ENCODE measurements around the gene DDX42.
"Not testable (repeated sequence)": the region's sequence is repeated elsewhere in the genome, so short reads cannot be mapped to it uniquely, and the experiment has no call there.

Gene DDX42

DNA sequence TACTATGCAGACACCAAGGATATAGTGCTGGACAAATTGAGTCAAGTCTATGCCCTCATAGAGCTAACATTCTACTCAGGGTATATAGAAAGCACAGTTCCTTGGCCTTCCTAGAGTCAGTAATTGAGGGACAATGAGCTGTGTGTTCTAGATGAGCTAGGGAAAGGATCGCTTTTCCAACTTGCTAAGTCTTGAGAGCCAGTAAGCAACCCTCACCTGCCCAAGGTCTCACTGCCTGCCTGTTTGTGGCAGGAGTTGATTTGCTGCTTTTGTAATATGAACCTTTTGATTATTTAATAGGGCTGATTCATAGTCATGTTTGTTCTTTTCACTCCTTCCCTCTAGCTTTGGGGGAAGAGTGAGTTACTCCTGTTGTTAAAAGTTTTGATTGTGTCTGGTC lies 6.5 kb downstream of the DDX42 start:
- DNase-seq: no peak

DNA sequence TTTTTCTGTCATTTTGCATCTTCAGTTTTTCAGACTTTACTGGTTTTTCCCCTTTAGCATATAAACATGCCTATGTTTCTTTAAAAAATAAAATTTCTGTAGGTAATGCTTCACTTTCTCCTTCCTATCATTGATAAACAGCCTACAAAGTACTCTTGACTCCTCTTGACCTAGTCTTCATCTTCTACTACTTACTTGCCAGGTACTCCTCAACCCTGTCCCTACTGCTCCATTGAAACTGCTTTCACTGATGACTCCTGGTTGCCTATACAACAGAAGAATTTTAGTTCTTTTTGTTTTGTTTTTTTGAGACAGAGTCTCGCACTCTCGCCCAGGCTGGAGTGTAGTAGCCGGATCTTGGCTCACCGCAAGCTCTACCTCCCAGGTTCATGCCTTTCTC lies 7.0 kb downstream of the DDX42 start:
- no peak for DNase-seq

DNA sequence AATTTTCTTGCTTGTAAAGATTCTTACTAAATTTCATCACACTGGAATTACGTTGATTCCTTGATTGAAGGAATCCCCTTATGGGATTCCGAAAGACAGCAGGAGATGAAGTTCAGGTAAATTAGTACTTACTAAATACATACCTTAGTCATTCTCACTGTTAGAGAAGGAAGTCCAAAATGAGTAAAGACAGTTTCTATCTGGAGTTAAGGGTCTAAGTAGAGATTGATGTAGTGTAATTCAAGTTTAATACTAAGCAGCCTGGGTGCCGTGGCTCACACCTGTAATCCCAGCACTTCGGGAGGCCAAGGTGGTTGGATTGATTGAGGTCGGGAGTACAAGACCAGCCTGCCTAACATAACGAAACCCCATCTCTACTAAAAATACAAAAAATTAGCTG lies 9.6 kb downstream of the DDX42 start:
- DNase-seq: no peak

DNA sequence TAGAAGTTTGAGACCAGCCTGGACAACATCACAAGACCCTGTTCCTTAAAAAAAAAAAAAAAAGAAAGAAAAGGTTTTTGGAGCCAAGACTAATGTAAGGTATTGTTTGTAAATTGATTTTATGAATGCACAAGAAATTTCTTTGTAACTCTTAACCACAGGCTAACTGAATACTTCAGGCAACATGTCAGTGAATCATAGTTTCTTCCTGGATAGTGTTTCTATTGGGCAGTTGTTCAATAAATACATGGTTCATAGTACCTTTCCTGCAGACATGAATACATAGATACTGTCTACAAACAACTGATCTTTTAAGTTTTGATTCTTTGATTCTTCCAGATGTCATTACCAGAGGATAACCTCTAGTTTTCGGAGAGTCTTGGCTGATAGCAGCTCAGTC lies 11.6 kb downstream of the DDX42 start:
- DNase-seq: no peak

DNA sequence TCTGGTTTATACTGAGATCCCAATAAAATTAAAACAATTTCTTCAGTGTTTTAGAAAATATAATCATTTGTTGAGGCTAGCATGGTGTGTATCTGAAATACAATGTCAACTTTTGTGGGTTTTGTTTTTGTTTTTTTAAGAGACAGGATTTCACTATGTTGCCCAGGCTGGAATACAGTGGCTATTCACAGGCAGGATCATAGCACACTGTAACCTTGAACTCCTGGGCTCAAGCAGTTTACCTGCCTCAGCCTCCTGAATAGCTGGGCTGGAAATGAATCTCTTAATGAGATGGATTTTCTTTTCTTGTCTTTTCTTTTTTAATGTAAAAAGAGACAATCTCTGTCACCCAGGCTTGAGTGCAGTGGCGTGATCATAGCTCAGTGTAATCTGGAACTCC lies 12.1 kb downstream of the DDX42 start:
- no peak for DNase-seq

DNA sequence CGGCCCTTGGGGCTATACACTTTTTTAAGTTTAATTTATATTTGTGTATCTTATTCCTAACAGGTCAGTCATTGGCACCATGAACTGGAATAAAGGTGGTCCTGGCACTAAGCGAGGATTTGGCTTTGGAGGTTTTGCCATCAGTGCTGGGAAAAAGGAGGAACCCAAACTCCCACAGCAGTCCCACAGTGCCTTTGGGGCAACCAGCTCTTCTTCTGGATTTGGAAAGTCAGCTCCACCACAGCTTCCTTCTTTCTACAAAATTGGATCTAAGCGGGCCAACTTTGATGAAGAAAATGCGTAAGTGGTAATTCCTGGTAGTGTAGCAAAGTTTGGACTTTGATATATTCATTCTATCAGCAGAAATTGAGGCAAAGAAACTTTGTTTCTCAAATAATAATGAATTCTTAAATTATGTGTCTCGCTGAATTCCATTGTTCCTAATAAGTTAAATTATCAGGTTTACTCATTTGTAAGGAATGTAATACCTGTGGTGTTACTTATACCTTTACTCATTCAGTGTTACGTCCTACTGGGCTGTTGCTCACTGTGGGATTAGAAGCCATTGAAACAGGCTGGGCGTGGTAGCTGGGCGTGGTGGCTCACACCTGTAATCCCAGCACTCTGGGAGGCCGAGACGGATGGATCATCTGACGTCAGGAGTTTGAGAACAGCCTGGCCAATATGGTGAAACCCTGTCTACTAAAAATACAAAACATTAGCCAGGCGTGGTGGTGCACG lies 13.2 kb downstream of the DDX42 start:
- DNase-seq: no peak

DNA sequence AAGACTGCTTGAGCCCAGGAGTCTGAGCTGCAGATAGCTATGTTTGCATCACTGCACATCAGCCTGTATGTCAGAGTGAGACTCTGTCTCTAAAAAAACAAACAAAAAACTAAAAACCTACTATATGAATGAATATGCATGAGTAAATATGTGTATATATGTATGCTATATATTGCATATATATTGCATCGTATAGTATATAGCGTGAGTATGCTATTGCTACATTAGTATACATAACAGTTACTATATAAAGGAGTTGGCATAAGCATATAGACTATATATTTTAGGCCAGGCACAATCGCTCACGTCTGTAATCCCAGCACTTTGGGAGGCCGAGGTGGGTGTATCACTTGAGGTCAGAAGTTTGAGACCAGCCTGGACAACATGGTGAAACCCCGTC lies 16.1 kb downstream of the DDX42 start:
- no peak for DNase-seq

DNA sequence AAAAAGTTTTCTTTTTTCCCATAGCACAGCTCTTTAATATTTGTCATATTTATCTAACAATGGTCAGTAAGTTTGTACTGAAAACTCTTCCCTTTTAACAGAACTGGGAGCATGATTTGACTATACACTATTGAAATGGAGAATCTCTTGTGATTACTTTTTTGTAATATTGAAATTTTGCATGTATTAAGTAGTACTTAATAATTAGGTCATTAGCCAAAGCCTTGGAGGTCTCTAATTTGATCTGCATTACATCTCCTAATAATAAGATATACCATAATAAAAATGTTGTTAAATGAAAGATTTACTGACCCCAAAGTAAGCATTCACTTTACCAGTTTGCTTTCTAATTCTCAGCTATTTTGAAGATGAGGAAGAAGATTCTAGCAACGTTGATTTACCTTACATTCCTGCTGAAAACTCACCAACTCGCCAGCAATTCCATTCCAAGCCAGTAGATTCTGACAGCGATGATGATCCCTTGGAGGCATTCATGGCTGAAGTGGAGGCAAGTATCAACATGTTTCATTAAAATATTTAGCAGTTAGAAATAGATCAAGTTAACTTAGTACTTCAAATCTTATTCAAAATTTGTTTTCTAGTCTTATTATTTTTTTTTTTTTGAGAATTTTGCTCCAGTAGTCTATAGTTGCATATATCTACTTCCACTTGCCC lies 18.2 kb downstream of the DDX42 start:
- no peak for DNase-seq

DNA sequence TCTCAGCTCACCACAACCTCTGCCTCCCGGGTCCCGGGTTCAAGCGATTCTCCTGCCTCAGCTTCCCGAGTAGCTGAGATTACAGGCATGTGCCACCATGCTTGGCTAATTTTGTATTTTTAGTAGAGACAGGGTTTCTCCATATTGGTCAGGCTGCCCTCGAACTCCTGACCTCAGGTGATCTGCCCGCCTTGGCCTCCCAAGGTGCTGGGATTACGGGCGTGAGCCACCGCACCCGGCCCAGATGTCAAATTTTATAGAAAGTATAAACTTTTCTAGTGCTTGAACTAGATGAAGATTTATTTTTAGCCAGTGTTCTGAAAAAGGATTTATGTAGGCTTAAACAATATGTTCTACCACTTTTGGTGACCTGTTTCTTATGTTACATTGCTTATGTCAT lies 22.4 kb downstream of the DDX42 start:
- not testable (repeated sequence) for DNase-seq

DNA sequence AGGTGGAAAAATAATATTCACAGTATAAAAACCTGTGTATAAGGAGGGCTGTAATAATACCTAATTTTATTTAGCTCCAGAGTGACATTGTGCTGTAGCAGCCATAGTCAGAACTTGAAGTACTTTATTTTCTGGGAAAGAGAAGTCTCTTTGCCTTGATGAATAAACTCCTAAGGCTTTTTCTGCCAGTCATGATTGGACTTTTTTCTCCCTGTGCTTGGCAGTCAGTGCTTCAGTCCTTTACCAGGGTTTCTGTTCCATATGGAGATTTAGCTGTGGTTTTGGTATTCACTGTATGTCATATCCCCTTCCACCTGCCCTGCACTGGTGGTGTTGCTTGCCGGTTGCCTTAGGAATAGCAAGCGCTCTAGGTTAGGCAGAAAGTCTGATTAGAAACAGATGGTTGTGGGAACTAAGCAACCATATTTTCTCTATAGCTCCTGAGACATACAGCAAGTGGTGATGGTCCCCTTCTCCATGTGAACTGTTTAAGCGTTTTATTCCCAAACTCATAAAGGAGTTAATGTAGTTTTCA lies 24.7 kb downstream of the DDX42 start:
- DNase-seq: no peak

DNA sequence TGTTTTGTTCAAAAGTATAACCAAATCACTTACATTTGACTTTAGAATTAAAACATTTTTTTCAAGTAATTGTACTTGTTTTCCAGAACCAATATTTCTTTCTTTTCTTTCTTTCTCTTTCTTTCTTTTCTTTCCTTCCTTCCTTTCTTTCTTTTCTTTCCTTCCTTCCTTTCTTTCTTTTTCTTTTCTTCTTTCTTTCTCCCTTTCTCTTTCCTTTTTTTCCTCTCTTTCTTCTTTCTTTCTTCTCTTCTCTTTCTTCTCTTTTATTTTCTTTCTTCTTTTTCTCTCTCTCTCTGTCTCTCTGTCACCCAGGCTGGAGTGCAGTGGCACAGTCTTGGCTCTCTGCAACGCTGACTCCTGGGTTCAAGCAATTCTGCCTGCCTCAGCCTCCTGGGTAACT lies 26.8 kb downstream of the DDX42 start:
- no peak for DNase-seq

DNA sequence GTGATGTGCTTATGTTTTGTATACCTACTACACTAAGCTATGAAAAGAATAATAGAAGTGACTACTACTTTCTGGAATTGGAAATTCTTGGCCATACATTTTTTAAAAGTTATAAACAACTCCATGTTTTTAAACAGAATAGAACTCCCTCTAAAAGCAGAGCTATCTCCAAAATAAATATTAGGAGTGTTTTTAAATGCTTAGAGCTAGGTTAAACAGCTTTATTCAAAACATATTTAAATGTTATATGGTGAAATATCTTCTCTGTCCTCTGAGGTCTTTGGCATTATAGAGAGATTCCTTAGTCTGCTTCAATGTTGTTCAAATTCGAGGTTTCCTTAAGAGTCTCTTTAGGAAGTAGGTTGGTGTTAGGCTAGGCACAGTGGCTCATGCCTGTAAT lies 30.4 kb downstream of the DDX42 start:
- DNase-seq: no peak

DNA sequence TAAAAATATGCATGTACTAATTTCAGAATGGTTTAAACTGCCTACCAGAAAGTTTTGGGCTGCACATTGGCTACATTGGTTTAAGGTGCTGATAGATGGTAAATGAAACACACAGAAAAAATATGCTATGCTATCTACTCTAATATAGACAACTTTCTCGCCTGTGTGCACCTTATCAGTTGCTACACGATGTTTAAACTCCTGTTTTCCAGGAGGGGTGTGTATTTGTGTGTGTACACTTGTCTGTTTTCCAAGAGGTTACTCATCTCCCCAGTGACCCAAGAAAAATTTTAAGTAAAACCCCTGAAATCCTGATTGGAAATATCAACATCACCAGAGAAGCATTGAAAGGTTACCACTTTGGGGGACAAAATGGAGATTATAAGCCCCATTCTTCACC lies 31.6 kb downstream of the DDX42 start:
- no peak for DNase-seq

DNA sequence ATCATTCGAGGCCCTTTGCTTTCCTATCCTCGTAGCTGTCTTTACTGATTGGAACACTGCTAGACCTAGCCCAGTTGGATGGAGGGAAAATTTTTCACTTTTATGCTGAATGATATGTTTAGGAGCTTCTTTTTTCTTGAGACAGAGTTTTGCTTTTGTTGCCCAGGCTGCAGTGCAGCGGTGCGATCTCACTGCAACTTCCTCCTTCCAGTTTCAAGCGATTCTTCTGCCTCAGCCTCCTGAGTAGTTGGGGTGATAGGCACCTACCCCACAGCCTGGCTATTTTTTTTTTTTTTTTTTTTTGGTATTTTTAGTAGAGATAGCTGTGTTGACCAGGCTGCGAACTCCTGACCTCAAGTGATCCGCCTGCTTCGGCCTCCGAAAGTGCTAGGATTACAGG lies 36.0 kb downstream of the DDX42 start:
- DNase-seq: no peak

DNA sequence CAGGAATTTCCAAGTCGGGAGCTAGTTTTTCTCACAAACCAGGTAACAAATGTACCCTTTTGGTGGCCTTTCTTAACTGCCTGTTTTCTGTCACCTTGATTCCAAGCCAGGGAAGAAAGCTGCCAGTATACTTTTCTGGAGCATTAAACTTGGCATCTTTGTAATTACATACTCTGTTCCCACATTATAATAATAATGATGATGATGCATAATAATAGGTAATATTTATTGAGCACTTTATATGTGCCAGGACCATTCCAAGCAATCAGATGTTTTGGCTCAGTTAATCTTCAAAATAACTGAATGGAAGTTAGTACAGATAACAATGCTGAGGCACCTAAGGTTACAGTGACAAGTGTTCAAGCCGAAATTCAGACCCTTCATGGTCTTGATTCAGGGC lies 42.2 kb downstream of the DDX42 start:
- no peak for DNase-seq

DNA sequence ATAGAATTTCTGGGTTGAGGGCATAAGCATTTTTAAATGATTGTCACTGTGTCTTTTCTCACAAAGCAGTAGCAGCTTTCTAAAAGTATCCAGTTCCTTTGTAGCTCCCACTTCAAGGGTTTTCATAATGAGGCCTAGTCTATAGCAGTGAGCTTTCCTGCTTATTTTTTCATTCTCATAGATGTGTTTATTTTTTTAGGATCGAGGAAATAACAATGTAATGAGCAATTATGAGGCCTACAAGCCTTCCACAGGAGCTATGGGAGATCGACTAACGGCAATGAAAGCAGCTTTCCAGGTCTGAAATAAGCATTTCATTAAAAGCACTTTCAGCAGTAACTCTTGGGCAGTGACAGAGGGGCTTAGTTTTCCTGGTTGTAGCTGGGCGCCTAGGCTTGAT lies 42.7 kb downstream of the DDX42 start:
- DNase-seq: no peak

DNA sequence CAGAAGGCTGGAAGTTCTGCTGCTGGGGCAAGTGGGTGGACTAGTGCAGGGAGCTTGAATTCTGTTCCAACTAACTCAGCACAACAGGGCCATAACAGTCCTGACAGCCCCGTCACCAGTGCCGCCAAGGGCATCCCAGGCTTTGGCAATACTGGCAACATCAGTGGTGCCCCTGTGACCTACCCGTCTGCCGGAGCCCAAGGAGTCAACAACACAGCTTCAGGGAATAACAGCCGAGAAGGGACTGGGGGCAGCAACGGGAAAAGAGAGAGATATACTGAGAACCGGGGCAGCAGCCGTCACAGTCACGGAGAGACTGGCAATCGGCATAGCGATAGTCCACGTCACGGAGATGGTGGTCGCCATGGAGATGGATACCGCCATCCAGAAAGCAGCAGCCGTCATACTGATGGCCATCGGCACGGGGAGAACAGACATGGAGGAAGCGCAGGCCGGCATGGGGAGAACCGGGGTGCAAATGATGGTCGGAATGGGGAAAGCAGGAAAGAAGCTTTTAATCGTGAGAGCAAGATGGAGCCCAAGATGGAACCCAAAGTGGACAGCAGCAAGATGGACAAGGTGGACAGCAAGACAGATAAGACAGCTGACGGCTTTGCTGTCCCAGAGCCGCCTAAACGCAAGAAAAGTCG lies 43.9 kb downstream of the DDX42 start:
- no peak for DNase-seq

DNA sequence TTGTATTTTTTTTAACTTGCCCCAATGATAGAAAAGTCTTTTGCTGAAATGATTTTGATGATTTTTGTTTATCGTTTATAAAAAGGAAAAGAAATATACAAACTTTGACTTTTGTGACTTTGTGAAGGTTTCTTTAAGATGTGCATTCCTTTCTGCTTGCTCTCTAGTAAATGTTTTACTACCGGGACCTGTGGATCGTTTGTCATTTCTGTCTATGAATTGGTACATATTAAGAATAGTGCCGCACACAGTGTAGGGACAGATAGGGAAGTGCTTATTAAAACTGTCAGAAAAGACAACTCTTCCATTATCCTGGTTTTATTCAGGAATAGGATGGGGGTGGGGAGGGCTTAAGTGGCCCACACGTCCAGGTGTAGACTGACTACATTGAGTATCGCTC lies 45.2 kb downstream of the DDX42 start:
- DNase-seq: no peak

DNA sequence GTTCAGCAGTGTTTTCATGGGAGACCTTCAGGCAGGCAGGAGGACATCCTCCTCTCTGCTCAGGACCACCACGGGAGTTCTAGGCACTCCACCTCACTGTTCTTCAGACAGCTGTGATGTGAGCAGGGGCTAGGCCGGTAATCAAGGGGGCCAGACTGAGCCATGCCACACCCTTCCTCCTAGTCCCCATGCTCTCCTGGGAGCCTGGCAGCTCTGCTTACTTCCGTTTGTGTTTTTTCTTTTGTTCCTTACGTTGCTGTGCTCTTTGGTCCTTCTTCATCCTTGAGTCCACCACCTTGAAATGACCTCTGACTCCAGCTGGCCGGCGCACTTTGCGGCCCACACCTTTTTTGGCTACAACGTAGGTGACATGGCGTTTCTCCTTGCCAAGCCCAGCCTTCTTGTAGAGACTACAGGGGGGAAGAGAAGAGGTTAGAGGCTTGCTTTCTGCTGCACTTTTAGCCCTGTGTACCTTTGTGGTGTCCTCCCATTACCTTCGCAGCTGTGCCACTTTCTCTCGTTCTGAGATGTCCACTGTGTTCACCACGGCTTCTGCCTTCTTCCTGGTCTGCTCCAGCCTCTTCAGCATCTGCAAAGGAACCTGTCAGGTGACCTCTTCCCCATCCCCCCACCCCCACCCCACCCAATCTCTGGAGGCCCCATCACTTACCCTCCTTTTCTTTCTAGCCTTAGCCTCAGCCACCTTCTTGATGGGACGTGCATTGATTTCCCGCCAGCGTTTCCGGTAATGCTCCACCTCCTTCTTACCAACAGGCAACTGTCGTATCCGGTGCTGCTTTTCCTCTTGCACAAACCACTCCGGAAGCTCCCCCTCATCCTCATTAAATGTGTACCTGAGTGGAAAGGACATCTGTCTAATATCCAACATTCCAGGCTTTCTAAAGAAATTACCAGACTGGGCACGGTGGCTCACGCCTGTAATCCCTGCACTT lies 45.9 kb downstream of the DDX42 start:
- DNase-seq: no peak

DNA sequence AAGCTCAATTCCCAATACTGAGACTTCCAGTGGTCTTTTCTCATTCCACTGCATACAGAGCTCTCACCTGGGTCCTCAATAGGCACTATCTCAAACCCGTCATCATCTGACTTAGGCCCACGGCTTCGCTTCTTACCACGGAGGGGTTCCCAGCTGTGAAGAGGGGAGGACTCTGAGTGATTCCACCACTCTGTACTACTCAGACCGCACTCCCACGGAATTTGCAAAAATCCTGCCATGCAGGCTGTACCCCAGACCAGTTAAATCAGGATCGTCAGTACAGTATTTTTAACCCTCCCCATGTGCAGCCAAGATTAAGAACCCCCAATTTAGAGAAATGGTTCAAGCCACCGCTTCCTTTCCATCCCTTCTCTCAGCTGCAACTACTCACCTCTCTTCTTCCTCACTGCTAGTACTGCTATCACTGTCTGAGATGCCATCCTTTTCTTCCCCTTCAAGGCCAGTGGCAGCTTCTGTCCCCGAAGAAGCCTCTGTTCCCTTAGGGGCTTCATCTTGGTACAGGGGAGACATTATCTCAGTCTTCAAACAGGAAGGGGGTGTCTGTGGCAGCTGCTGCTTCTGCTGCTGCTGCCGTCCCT lies 47.1 kb downstream of the DDX42 start:
- DNase-seq: no peak

DNA sequence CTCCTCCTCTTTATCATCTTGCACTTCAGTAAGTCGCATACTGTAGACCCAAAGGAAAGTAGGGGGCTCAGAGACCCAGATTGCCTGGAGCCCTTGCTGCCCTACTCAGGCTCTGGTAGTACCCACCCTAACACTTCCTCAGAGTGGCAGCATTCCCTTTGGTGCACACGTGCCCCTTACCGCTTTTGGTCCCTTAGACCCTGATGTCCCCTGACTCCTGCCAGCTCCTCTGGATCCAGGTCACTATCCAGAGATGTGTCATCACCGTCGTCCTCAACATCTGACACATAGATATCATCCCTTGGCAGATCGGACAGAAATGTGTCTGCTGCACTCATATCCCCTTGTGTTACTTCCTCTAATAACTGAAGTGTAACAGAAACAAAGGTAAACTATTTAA lies 47.8 kb downstream of the DDX42 start:
- no peak for DNase-seq

DNA sequence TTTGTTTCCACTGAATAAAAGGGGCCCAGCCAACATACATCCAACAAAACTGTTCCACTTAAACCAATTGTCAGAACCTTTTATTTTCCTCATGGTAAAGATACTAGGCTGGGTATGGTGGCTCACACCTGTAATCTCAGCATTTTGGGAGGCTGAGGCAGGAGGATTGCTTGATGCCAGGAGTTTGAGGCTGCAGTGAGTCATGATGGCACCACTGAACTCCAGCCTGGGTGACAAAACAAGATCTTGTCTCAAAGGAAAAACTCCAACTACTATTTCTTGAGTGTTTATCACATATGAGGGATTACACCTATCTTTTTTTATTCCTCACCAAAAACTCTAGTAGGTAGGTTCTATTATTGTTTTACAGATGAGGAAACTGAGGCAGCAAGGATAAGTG lies 48.6 kb downstream of the DDX42 start:
- DNase-seq: no peak
